Brain microvascular endothelial cell (primary cell): ENCODE data around the gene AANAT.

ENCODE experiments used
- DNase-seq: peaks from one replicate; pipeline ENCODE4 v3.0.0-alpha.2; 2020
- H3K27ac ChIP-seq: fragments of 250-450 bp; sonication (Bioruptor Pico); 2 replicates; pipeline ENCODE4 v1.5.1; 2020; ENCODE audit warnings: mild to moderate bottlenecking, moderate library complexity
- H3K27me3 ChIP-seq: fragments of 250-450 bp; sonication (Bioruptor Pico); replicated peaks from 2 replicates; pipeline ENCODE4 v1.5.1; 2020; ENCODE audit warnings: mild to moderate bottlenecking
- H3K36me3 ChIP-seq: fragments of 250-450 bp; sonication (Bioruptor Pico); replicated peaks from 2 replicates; pipeline ENCODE4 v1.5.1; 2020; ENCODE audit warnings: mild to moderate bottlenecking
- H3K4me3 ChIP-seq: 2 replicates; pipeline ENCODE4 v1.5.1; 2011; ENCODE audit warnings: low read depth, mild to moderate bottlenecking, control low read depth, low read length, moderate library complexity
- in situ Hi-C: cut with HindIII; loops from 2 replicates; pipeline ENCODE4 v1.10.0; 2017; ENCODE audit warnings: low sequenced_read_pairs, low pct_ligation_motif_present
- TF ChIP-seq, protein P1 (sequence below): IDR thresholded peaks from 2 replicates; pipeline ENCODE4 v1.5.1; 2011; ENCODE audit warnings: low read depth, mild to moderate bottlenecking, moderate library complexity, low read length, control low read depth, inconsistent platforms; ENCODE audit errors: missing control alignments

The AANAT gene

DNA sequence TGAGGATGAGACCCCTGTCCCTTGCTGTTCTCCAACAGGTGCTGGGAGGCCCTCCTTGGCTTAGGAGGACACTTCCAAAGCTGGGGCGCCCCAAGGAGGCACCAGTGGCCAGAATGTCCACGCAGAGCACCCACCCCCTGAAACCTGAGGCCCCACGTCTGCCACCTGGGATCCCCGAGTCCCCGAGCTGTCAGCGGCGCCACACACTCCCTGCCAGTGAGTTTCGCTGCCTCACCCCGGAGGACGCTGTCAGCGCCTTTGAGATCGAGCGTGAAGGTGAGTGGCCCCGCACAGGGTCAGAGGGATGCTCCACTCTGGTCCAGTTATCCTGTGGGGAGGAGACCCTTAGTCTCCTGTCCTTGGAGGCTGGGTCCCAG lies 1.2 kb downstream of the AANAT start:
- TF ChIP-seq, protein P1, sequence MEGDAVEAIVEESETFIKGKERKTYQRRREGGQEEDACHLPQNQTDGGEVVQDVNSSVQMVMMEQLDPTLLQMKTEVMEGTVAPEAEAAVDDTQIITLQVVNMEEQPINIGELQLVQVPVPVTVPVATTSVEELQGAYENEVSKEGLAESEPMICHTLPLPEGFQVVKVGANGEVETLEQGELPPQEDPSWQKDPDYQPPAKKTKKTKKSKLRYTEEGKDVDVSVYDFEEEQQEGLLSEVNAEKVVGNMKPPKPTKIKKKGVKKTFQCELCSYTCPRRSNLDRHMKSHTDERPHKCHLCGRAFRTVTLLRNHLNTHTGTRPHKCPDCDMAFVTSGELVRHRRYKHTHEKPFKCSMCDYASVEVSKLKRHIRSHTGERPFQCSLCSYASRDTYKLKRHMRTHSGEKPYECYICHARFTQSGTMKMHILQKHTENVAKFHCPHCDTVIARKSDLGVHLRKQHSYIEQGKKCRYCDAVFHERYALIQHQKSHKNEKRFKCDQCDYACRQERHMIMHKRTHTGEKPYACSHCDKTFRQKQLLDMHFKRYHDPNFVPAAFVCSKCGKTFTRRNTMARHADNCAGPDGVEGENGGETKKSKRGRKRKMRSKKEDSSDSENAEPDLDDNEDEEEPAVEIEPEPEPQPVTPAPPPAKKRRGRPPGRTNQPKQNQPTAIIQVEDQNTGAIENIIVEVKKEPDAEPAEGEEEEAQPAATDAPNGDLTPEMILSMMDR: no peak
- Histone ChIP-seq H3K4me3 (no peak overlapping the region), H3K27me3 (no peaks in the 10 kb centered on the region), H3K27ac (no peak overlapping the region), H3K36me3 (peaks cover 18% of the 10 kb centered on the region)
- no peak for DNase-seq
- in situ Hi-C loops: no loop called here

DNA sequence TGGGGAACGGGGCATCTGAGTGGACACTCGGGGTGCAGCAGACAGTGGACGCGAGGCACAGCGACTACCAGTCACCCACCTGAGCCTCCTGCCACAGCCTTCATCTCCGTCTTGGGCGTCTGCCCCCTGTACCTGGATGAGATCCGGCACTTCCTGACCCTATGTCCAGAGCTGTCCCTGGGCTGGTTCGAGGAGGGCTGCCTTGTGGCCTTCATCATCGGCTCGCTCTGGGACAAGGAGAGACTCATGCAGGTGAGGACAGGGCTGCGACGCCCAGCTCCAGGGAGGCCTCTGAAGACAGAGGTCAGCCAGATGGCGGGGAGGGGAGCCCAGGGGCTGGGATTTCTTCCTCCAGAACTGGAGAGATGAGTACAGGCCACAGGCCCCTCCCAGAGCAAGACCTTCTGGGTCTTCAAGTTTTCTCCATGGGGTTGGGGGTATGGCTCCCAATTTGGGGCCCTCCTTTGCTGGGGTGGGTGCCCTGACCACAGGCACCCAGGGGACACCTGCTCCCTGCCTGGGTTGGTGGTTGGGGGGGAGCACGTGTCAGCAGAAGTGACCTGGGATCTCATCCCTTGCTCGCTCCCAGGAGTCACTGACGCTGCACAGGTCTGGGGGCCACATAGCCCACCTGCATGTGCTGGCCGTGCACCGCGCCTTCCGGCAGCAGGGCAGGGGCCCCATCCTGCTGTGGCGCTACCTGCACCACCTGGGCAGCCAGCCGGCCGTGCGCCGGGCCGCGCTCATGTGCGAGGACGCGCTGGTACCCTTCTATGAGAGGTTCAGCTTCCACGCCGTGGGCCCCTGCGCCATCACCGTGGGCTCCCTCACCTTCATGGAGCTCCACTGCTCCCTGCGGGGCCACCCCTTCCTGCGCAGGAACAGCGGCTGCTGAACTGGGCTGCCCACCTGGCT lies 1.9 kb downstream of the AANAT start:
- no peak overlapping the region for H3K27ac ChIP-seq
- H3K27me3 ChIP-seq: no peaks in the 10 kb centered on the region
- H3K36me3 ChIP-seq: peaks cover 25% of the 10 kb centered on the region
- no peak overlapping the region for H3K4me3 ChIP-seq
- DNase-seq: no peak
- TF ChIP-seq, protein P1: no peak
- in situ Hi-C loops: no loop called here

DNA sequence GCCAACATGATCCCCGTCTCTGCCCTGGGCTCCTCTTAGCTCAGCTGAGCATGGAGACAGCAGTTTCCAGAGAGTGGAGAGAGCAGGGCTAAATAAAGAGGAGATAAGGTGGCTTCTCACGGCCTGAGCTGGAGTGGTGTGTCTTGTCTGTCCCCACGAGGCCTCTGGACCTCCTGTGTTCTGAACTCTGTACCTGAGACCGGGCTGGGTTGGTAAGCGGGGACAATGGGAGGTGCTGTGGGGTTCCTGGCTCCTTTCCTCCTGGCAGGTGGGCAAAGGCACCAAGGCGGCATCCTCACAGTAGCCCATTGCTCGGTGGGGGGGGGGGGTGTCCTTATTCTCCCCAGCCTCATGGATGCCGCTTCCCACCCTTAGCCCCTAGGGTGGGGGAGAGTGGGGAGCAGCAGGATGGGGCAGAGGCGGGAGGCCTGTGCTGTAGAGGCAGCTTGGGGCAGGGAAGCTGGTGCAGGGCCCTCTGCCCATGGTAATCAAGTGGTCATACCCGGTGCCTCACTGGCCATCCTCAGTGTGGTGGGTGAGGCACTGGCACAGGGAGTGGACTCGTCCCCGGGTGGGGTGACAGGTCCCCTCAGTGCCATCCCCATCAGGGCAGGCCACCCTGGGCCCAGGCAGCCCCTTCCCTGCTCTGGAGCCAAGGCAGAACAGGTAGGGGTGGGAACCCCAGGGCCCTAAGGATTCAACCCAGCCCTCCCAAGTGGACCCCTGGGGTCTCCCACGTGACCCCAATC lies 2.8 kb downstream of the AANAT start:
- Histone ChIP-seq H3K4me3 (no peak overlapping the region), H3K27me3 (no peaks in the 10 kb centered on the region), H3K36me3 (peaks cover 30% of the 10 kb centered on the region), H3K27ac (no peak overlapping the region)
- in situ Hi-C loops: no loop called here
- TF ChIP-seq, protein P1: no peak
- DNase-seq: no peak

DNA sequence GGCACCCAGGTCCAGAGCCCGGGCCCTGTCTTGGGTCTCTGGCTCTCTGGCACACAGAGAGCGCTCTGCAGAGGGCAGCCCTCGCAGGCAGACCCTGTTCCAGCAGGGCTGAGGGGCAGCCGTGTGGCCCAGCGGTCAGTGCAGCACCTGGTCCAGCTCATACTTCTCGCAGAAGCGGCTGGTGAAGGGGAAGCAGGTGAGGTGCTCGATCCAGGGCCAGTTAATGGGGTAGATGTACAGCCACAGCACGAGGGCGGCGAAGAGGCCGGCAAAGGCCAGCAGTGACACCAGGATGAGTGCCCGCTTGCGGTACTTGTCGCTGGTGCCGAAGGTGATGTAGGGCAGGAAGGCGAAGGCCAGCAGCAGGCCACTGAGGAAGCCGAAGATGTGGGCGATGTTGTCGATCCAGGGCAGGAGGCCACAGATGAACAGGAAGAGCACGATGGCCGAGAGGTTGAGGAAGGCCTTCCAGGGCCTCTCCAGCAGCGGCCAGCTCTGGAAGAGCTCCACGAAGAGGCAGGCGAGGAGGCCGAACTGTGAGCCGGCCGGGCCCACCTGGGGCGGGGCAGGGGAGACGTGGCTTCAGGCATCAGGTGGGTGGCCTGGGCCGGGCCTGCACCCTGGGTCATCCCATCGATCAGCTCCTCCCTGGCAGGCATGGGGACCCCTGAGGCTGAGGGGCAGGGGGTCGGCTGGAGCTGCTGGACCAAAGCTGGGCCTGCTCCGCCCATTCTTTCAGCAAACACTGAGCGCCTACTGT lies 4.3 kb downstream of the AANAT start:
- in situ Hi-C loops: no loop called here
- TF ChIP-seq, protein P1: no peak
- no peak for DNase-seq
- Histone ChIP-seq H3K27ac (no peak overlapping the region), H3K36me3 (peaks cover 33% of the 10 kb centered on the region), H3K27me3 (no peaks in the 10 kb centered on the region), H3K4me3 (no peak overlapping the region)

DNA sequence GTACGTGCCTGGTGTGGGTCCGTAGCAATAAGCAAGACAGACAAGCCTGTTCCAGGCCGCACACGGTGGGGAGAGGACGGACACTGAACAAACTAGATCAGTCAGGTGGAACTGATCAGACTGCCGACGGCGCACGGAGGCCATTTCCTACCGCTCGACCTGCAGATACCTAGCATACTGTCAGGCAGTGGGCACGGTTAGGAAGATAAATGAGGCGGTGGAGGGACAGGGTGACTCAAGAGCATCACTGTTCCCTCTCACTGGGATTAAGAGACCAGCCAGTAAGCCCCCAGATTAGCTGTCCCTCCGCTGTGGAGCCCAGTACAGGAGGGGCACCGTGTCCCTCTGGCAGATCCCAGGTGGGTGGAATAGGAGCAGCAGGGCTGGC lies 4.8 kb downstream of the AANAT start:
- Histone ChIP-seq H3K27ac (no peak overlapping the region), H3K27me3 (no peaks in the 10 kb centered on the region), H3K4me3 (no peak overlapping the region), H3K36me3 (peaks cover 39% of the 10 kb centered on the region)
- in situ Hi-C loops: no loop called here
- TF ChIP-seq, protein P1: no peak
- DNase-seq: no peak
